Measurements from ENCODE around the gene GRK5.

Gene GRK5

GRCh38 chr10:119199231-119199992, 8.0 kb upstream of the GRK5 start:
- no peak for FAIRE-seq

GRCh38 chr10:119201233-119201632, 6.1 kb upstream of the GRK5 start:
- no peak for FAIRE-seq

- no peak for FAIRE-seq
Observed at GRCh38 chr10:119203006-119203405, 4.4 kb upstream of the GRK5 start.

GRCh38 chr10:119205894-119206602, 1.3 kb upstream of the GRK5 start:
- no peak for FAIRE-seq

- no peak for FAIRE-seq
Observed at GRCh38 chr10:119206603-119207365, 587 bp upstream of the GRK5 start.

- FAIRE-seq: no peak
Observed at GRCh38 chr10:119207713-119208552, 562 bp downstream of the GRK5 start.

- no peak for FAIRE-seq
Observed at GRCh38 chr10:119208553-119208940, 1.2 kb downstream of the GRK5 start.

GRCh38 chr10:119209035-119209735, 1.8 kb downstream of the GRK5 start:
- FAIRE-seq: no peak

GRCh38 chr10:119209736-119210355, 2.5 kb downstream of the GRK5 start:
- no peak for FAIRE-seq

- no peak for FAIRE-seq
Observed at GRCh38 chr10:119210633-119211032, 3.3 kb downstream of the GRK5 start.

- peak; percentile 91 for FAIRE-seq
Observed at GRCh38 chr10:119211176-119211575, 3.8 kb downstream of the GRK5 start.

- FAIRE-seq: no peak
Observed at GRCh38 chr10:119211625-119212441, 4.5 kb downstream of the GRK5 start.

- no peak for FAIRE-seq
Observed at GRCh38 chr10:119215371-119215770, 8.0 kb downstream of the GRK5 start.

GRCh38 chr10:119216127-119216526, 8.8 kb downstream of the GRK5 start:
- FAIRE-seq: no peak

- no peak for FAIRE-seq
Observed at GRCh38 chr10:119217401-119217800, 10.0 kb downstream of the GRK5 start.

GRCh38 chr10:119217991-119218490, 10.7 kb downstream of the GRK5 start:
- no peak for FAIRE-seq

GRCh38 chr10:119219871-119220270, 12.5 kb downstream of the GRK5 start:
- no peak for FAIRE-seq

GRCh38 chr10:119221201-119221600, 13.8 kb downstream of the GRK5 start:
- no peak for FAIRE-seq

- no peak for FAIRE-seq
Observed at GRCh38 chr10:119221666-119222065, 14.3 kb downstream of the GRK5 start.

- no peak for FAIRE-seq
Observed at GRCh38 chr10:119222537-119222936, 15.2 kb downstream of the GRK5 start.
